GM11168 (cell line): ENCODE results near the gene ZBTB12.
"Not testable (repeated sequence)": the region's sequence is repeated elsewhere in the genome, so short reads cannot be mapped to it uniquely, and the experiment has no call there.

Experiments
- in situ Hi-C: fragments of 300-500 bp; cut with MboI; formaldehyde crosslinking; loops from one replicate; pipeline ENCODE4 v1.12.0; 2022; ENCODE audit warnings: low sequenced_read_pairs; ENCODE audit not compliant: unreplicated experiment

The ZBTB12 gene

GRCh38 chr6:31858707-31859106, 43.2 kb downstream of the ZBTB12 start:
- in situ Hi-C loops, result no loop called here

DNA sequence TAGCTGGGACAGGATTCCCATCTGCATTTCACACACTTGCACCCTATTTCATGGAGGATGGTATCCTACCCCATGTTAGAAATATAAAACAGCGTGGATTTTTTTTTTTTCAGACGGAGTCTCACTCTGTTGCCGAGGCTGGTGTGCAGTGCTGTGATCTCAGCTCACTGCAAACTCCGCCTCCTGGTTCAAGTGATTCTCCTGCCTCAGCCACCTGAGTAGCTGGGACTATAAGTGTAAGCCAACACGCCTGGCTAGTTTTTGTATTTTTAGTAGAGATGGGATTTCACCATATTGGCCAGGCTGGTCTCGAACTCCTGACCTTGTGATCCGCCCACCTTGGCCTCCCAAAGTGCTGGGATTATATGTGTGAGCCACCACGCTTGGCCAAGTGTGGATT, 44.1 kb downstream of the ZBTB12 start:
- in situ Hi-C loops, result not testable (repeated sequence)

- in situ Hi-C loops, result not testable (repeated sequence)
Measured at GRCh38 chr6:31851980-31852718, 49.7 kb downstream of the ZBTB12 start.

DNA sequence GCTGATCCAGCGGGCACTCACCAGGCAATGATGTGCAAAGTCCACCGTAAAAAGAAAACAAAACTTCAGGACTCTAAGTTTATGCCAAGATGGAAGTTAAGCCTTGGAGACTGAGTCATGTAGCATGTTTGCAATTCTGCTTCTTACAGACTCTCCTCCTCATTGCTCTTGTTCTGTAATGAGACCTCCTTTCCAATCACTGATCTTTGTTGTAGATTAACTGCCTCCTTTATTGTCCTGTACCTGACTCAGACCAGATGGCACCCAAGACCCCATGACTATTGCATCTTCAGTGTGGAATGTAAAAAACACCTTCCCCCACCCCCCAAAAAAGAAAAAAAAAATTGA, 50.4 kb downstream of the ZBTB12 start:
- in situ Hi-C loops, result no loop called here

DNA sequence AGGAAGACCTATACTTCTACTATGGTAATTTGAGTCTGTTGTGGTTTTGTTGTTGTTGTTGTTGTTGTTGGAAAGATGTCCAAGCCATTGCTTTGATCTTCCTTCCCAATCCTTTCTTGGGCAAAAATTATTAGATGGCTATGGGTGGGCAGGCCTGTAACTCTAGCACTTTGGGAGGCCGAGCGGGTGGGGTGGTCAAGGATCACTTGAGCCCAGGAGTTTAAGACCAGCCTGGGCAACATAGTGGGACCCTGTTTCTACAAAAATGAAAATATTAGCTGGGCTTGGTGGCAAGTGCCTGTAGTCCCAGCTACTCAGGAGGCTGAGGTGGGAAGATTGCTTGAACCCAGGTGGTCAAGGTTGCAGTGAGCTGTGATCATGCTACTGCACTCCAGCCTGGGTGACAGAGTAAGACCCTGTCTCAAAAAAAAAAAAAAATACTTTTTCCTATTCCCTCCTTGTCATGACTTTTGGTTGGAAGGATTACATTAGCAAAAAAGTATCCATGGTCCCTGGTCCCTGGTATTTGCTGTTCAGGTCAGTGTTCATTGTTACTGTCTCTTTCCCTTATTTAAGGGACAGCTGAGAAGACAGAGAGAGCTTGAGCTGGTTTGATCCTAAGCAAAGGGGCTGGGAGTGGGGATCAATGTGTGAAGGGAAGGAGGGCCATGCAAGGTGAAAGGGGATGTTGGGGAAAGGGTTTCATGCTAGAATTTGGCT, 51.0 kb downstream of the ZBTB12 start:
- in situ Hi-C loops, result no loop called here
